M059J (cell line): ENCODE data around the gene ST6GALNAC3. TPM values are rescaled to one million over a fixed set of nuclear protein-coding genes. Genes with fewer than 3 reads are reported as not detected.
A peak's percentile ranks its signal among the peaks of the same experiment; 100 is the strongest.
"Not testable (repeated sequence)": the region's sequence is repeated elsewhere in the genome, so short reads cannot be mapped to it uniquely, and the experiment has no call there.

Experiments used
- DNase-seq: peaks from one replicate; pipeline ENCODE4 v3.0.0-alpha.2; 2012; ENCODE audit warnings: low read depth
- total RNA-seq: library from RNA; depleted of rRNA; stranded (reverse); fragments of >200 nt; shearing (Covaris generic); gene quantifications from 2 replicates; pipeline ENCODE4 v1.2.3, GENCODE V29; 2014

The ST6GALNAC3 gene
- total RNA-seq, 1 experiment from 2014 or later: 0.05 TPM

DNA sequence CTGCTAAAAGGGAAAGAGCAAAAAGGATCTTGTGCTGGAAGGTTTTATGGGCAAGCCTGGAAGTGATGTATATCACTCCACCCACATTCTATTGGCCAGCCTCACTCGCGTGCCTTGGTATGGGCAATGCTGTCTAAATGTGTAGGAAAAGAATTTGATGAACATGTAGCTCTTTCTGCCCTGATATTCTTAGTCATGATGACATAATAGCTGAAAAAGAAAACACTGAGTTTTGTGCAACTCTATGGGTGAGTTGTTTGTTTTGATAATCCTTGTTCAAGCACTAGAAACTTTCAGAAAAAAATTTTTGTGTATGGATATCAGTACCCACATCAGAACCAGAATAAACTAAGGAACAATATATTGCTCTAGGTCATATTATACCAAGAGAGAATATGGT lies 561.2 kb downstream of the ST6GALNAC3 start:
- DNase-seq: no peak

DNA sequence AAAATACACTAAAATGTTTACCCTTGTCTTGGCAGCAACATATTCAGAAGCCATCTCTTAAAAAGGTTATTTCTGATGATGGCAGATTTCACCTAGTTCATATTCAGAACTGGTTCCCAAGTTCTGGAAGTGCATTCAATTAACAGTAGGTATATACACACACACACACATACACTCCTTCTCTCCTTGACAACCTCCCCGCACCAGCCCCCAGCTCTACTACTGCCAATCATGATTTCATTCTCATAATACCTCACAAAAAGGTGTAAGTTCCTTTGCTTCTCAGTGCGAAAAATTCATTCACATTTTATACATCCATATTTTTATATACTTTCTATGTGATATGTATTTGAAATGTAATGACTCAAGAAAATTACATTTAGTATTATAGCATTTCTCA lies 564.6 kb downstream of the ST6GALNAC3 start:
- DNase-seq: no peak

DNA sequence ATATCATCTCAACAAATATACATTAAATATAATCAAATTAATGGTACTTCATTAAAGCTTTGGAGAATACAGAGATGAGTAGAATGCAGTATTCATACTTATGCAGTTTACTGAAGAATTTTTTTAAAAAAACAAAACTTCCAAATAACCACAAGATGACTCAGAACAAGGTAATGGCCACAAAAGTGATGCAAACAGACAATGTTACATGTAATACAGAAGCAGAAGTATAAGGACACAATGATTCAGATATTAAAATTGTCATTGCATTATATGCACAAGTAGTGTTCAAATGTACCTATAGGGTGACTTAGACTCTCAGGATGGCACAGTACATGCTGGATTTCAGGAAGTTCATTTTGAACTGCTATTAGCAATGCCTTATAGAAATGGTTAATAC lies 565.5 kb downstream of the ST6GALNAC3 start:
- DNase-seq: peak; percentile 11

DNA sequence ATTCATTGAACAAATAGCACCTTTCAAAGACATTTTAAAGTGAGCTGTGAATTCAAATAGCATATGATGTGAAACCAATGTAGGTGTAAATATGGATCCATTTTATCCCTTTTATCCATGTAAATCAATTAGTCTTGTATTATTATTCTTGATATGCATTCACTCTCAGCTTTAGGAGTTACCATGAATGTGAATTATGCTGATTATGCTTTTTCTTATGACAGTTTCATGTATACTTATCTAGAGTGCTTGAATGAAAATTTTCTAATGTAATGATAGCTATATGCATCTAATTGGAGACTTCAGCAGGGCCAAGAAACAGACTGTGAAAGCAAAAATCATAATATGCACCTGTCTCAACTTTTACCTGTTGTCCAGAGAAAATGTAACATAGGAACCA lies 566.2 kb downstream of the ST6GALNAC3 start:
- DNase-seq: no peak

DNA sequence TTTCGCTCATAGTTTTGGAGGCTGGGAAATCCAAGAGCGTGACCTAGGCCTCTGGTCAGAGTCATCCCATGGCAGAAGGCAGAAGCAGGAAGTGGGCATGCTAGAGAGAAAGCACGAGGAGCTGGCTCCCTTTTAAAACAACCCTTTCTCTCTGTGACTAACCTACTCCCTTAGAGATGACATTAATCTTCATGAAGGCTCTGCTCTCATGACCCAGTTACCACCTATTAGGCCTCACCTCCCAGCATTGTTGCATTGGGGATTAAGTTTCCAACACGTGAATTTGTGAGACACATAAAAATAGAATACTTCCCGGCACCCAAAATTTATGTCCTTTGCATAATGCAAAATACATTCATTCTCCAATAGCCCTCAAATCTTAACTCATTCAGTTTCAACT lies 569.6 kb downstream of the ST6GALNAC3 start:
- DNase-seq: no peak

DNA sequence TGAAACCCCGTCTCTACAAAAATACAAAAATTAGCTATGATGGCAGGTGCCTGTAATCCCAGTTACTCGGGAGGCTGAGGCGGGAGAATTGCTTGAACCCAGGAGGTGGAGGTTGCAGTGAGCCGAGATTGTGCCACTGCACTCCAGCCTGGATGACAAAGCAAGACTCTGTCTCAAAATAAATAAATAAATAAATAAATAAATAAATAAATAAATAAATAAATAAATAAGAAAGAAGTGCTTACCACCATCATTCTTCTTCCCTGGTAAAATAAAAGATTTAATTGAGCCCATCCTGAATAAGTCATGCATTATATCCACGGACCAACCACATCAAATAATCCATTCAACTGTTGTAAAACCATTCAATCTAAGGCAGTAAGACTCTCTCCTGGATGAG lies 578.3 kb downstream of the ST6GALNAC3 start:
- not testable (repeated sequence) for DNase-seq

DNA sequence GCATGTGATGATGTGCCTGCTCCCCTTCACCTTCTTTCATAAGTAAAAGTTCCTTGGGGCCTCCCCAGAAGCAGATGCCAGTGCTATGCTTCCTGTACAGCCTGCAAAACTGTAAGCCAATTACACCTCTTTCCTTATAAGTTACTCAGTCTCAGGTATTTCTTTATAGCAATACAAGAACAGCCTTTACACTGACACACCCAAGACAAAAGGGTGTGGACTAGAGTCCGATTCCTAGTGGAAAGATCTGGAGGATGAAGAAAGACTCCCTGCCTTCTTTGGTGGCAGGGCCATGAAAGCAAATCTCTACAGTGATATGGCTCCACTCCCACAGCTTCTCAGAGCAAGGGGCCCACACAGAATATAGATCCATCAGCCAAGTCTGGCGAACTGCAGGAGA lies 583.1 kb downstream of the ST6GALNAC3 start:
- DNase-seq: no peak

DNA sequence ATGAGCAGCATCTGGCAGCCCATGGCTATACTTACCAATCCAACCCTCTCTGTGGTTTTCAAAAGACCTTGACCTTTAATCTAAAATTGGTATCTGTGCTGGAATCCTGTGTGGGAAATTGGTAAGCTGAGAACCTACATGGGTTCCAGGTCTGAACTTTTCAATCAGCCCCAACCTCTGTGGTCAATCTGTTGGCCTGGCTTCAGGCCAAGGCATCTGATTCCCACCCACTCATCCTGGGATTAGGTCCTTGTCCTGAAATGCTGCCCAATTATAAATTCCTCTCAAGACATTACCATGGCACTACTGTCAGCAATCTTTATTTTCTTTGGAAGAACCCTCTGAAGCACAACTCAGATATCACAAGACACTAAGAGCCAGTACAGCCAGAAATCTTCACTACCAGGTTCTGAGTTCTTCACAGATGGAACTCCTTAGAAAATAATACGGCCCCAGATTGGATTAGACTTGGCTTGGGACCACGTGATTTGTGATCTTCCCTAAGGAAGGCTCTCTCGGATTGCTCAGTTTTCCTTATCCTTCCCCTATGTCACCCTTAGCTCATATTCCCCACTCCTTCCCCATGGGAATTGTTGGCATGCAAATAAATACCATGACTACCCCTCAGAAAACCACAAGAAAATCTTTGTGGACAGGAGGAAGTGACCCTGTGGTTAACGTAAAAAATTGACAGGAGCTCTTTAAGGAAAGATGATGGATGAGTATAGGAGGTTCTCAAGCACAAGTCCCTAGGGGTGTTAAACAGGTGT lies 584.8 kb downstream of the ST6GALNAC3 start:
- DNase-seq: peak; percentile 16

DNA sequence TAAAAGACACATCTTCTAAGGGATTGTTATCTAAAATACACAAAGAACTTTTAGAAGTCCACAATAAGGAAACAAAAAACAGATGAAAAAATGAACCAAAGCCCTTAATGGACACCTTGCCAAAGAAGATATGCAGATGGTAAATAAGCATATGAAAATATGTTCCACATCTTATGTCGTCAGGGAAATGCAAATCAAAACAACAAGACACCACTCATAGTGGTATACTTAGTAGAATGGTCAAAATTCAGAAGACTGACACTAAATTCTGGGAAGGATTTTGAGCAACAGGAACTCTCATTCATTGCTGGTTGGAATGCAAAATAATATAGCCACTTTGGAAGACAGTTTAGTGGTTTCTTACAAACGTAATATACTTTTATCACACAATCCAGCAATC lies 587.0 kb downstream of the ST6GALNAC3 start:
- DNase-seq: no peak

DNA sequence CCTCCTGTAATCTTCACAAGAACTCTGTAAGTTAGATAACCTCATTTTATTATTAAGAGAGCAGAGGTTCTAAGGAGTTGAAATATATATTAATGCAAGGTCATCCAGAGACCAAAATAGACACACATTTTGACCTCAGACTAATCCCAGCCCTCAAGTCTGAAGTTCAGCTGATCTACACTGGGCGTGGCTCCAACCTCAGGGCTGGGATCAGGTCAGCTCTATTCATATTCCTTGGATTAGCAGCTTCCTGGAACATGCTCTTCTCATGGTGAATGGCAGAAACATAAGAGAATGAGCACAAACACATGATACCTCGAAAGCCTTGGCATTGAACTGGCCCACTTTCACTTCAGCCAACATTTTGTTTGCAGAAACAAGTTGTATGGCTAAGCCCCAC lies 592.0 kb downstream of the ST6GALNAC3 start:
- no peak for DNase-seq

DNA sequence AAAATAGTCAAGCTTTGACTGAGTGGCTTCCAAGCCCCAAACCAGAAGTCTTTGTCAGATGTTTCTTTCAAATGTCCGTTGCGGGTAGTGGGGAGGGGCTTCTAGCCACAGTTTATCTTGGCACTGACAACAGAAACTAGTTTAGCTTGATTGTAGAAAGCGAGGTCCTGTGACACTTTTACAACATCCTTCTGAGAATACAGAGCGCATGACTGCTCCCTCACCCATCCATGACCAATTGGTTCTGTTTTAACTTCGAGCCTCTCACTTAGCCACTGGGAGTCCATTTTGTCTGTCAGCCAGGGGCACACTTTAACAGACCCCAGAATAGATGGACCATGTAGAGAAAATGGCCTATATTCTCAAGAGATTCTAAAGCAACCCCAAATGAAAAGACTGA lies 593.5 kb downstream of the ST6GALNAC3 start:
- DNase-seq: peak; percentile 2

DNA sequence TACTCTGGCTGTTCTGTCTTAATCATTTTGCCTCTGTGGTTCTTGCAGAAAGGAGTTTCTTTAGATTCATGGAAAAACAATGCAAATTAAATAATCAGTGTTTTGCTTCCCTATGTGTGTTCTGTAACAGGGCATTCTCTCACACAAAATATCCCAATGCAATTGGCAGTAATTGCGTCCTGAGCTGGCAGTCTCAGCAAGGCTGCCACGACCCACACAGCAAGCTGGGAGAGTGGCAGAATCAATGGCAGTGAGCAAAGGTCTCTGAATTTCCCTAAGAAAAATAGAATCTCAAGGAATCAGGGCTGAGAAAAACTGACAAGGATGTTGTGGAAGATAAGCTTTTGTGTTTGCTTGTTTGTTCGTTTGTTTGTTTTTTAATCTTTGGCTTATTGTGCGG lies 594.6 kb downstream of the ST6GALNAC3 start:
- no peak for DNase-seq

DNA sequence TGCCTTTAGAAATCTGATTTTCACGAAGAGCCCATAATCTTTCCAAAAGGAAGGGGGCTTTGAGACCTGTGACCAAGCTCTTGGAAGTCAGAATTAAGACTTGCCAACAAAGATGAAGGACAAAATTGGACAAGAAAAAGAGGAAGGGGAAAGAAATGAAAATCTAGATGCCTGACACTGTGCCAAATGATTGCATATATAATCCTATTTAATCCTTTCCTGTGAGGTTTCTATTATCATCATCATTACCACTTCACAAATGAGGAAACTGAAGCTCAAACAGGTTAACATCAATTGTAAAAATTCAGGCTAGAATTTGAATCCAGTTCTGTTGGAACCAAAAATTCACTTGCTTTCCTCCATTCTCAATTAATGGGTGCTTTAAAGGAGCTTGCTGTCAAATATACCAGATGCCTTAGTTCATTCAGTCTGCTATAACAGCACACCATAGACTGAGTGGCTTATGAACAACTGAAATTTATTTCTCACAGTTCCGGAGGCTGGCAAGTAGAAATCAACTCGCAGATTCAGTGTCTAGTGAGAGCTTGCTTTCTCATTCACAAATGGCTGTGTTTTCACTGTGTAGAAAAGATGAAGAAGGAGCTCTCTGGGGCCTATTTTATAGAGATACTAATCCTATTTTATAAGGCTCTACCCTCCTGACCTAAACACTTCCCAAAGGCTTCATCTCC lies 595.2 kb downstream of the ST6GALNAC3 start:
- DNase-seq: no peak

DNA sequence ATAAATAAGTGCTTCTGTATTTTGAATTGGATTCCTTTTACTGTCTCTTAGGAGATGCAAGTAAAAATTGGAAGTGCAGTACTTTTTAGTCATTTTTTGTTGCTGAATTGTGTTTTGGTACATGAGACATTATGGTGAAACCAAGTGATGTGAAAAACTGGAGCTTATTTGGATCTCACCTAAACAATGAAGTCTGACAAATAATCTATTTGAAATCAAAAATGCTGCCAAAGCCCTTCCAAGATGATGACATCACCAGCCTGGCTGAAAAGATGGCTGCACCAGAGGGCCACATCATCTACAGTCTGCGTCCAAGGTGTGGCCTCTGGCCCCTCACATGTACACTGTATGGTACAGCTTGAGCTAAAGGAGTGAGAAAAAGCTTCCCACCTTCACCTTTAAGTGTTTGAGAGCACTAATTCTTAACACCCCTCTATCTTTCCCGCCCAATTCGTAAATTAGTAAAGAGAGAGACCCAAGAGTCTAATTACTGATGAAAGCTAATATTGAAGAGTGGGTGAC lies 600.2 kb downstream of the ST6GALNAC3 start:
- DNase-seq: no peak

DNA sequence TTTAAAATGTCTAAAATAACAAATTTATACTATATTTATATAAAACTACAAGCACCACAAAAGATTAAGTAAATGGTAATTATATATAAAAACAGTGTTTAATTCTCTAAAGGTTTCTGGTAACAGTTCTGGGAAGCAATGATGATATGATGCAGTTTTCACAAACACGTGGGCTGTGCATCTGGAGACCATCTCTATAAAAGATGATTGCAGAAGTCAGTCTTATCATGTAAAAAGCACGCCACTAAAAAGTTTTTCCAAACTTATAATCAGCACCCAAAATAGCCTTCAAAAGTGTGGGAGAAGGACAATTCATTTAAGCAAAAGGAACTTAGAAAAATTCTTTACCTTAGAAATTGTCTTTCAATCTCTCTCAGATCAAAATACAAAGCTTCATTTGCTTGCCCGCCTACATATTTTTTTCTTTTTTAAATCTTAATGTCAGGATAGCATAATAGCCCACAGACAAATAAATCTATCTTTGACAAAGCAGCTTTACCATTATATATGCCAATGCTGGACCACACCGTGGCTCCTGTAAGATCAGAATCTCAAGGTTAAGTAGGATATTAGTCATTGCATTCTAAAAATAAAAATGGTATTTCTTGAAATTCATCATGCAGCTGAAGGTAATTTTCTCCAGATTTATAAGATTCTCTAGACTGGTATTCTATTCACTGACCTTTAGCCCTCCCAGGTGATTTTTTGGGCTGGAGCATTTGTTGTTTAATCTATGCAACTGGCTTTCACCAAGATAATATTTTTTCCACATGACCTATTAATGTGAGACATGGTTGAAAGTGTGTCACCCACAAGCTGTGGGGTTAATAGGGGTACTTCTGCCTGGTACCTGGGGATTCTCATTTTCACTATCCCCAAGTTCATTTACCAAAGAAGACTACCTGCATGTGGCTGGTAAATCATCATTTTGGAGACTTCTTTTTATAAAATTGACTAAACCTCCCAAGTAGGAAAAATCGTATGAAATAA lies 603.2 kb downstream of the ST6GALNAC3 start:
- DNase-seq: no peak

DNA sequence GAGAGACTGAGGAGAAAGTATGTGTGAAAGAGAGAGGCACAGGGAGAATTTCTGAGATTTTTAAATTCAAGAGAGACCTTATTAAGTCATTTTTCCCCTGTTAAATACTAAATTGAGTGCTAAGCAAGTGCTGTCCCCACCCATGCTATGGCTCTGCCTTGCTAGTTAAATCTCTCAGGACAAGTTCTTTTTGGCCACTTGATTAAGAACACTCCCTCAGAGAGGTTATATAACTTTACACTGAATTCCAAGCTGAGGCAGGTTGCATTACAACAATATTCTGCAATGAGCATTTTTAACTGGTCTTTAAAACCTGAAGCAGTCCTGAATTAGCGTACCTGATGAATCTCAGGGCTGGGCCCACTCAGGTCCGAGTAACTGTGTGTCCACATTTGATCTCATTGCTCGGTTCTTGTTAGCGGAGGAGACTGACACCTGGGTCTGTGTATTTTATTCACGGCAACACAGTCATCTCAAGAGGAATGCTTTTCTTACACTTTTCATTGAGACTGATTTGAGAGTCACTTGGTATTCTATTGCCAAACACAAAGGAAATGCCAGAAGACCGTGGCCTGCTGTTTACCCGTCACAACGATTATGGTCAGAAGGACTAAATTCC lies 605.1 kb downstream of the ST6GALNAC3 start:
- no peak for DNase-seq

DNA sequence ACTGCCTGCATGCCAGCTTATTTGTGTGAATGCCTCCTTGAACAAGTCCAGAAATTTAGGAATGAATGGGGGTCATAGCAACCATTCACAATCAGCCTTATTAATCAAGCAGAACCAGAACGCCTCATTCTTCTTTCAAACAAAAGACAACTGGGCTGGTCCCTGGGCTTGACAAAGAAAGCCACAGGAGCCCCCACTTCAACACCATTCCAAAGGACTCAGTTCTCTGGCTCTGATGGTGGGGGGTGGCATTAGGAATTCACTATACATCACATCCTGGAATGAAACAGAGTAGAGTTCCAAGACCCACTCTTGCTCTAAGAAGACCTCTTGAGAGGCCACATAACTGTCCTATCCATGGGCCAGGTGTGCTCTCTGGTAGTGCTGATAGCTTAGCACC lies 606.1 kb downstream of the ST6GALNAC3 start:
- DNase-seq: no peak

DNA sequence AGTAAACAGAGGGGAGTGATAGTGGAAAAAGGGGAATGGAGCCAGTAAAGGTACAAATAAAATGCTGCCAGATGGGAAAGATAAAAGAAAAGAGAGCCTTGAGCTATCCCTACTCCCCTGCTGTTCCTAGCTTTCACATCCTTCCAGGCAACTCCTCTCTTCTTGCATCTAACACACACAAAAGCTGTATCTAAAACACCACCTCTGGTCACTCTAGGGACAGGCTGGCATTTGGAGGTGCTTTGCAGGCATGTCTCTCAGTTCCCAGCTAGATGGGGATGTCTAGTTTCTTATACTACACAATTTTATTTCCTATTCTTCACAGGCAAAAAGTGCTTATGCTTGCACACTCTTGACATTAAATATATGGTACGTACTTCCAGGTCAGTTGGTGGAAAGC lies 607.6 kb downstream of the ST6GALNAC3 start:
- DNase-seq: no peak
